Ectodermal cell (in vitro differentiated cells): ENCODE measurements around the gene ILKAP.

Source experiments
- H3K27ac ChIP-seq: 2 replicates; pipeline ENCODE4 v1.7.0; 2013; ENCODE audit warnings: mild to moderate bottlenecking, low read depth, low read length; ENCODE audit not compliant: insufficient read depth, poor library complexity, severe bottlenecking
- H3K27me3 ChIP-seq: 2 replicates; pipeline ENCODE4 v1.7.0; 2013; ENCODE audit warnings: mild to moderate bottlenecking, low read length; ENCODE audit not compliant: insufficient read depth, control insufficient read depth, poor library complexity, severe bottlenecking
- H3K36me3 ChIP-seq: one replicate; pipeline ENCODE4 v1.7.0; 2013; ENCODE audit warnings: low read length; ENCODE audit not compliant: control insufficient read depth, insufficient read depth
- H3K4me1 ChIP-seq: one replicate; pipeline ENCODE4 v1.7.0; 2013; ENCODE audit warnings: low read length; ENCODE audit not compliant: control insufficient read depth, insufficient read depth
- H3K4me3 ChIP-seq: 2 replicates; pipeline ENCODE4 v1.7.0; 2013; ENCODE audit warnings: low read depth, low read length, control low read depth; ENCODE audit not compliant: insufficient read depth
- H3K9me3 ChIP-seq: 2 replicates; pipeline ENCODE4 v1.7.0; 2013; ENCODE audit warnings: mild to moderate bottlenecking, low read length, moderate library complexity; ENCODE audit not compliant: control insufficient read depth
- WGBS, 2 experiments: methylation state at CpG; one replicate each; pipeline ENCODE4 v1.1.7; 2013; ENCODE audit warnings: missing lambda C conversion rate in 2 of 2; 5-methylcytosine and 5-hydroxymethylcytosine counted together

ILKAP gene

GRCh38 chr2:238202326-238203093 is 985 bp downstream of the ILKAP start:
- WGBS, 2 experiments: 15 to 16% methylated on average over 27 of the region's 27 CpGs
- Histone ChIP-seq H3K27me3 (peaks cover 1% of the 10 kb centered on the region), H3K36me3 (no peaks in the 10 kb centered on the region), H3K27ac (no peak overlapping the region), H3K4me3 (peak overlapping the region; percentile 72), H3K4me1 (peaks cover 7% of the 10 kb centered on the region), H3K9me3 (no peaks in the 10 kb centered on the region)

DNA sequence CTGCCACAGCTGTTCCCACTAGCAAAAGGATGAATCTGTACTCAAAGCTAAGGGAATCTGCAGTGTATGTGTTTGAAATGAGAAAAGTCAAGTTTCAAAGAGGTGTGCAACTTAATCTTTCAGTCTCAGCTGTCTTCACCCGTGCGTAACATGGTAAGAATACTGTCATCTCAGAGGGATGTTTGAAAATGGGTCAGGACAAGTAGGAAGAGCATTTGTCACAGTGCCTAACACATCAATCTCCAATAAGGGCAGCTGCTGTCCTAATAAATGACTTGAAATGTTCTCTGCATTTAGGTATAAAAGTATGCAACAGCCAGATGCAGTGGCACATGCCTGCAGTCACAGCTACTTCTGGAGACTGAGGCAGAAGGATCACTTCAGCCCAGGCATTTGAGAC is 13.1 kb downstream of the ILKAP start:
- Histone ChIP-seq H3K27ac (no peak overlapping the region), H3K27me3 (no peaks in the 10 kb centered on the region), H3K9me3 (no peaks in the 10 kb centered on the region), H3K36me3 (peaks cover 28% of the 10 kb centered on the region), H3K4me1 (peaks cover 8% of the 10 kb centered on the region), H3K4me3 (no peak overlapping the region)
- WGBS, 2 experiments: 95 to 98% methylated on average over 2 of the region's 2 CpGs

DNA sequence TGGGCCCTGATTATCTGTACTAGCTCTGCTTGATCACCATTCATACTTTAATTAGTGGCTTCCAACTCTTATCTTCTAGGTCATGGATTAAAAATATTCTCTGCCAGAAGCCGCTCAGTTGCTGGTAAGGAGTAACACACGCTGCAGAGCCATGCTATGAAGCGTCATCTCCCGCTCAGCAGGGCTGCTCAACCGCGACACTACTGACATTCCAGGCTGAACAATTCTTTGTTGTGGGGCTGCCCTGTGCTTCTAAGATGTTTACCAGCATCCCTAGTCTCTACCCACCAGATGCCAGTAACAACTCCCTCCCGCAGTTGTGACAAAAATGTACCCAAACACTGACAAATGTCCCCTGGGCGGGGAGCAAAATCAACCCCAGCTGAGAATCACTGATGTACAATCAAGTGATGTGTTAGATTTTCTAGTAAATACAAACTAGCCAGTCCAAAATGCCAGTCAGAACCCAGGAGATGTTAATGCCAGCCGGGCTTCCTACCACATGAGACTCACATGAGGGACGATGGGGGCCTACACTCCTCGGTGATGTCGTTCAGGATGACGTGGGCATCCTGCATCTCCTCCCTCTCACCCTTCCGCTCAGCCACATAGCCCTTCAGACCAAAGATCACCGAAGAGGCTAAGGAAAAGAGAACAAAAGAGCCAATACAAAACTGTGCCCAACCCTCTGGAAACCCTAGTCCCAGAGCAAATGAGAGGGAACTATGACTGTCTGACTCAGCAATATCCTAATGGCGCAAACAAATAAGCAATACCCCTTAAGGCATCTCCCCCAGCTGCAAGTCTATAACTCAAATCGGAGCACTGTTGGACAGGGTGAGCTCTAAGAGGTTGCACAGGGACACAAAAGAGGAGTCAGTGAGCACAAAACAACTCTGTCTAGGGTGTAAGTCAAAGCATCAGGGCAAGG is 15.6 kb downstream of the ILKAP start:
- no peaks in the 10 kb centered on the region for H3K27me3 ChIP-seq
- H3K4me3 ChIP-seq: no peak overlapping the region
- 93 to 95% methylated on average over 17 of the region's 17 CpGs for WGBS, 2 experiments
- no peak overlapping the region for H3K27ac ChIP-seq
- no peaks in the 10 kb centered on the region for H3K9me3 ChIP-seq
- peaks cover 8% of the 10 kb centered on the region for H3K4me1 ChIP-seq
- H3K36me3 ChIP-seq: peaks cover 44% of the 10 kb centered on the region

DNA sequence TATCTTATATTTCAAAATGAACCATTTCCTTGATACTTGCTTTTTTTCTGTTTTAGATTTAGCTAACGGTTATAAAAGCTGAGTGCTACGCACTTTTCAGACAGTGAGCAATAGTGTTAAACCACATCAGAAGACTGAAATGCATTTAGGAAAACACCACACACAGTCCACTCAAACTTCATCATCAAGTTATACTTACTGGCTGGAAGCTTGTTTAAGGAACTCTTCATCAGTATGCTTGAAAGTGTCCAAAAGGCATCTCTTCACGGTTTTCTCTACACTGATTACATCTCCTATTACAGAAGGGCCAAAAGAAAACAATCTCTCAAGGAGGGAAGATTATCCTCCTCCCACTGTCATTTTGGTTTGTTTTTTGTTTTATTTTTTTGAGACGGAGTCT is 19.7 kb downstream of the ILKAP start:
- peaks cover 8% of the 10 kb centered on the region for H3K4me1 ChIP-seq
- no peak overlapping the region for H3K4me3 ChIP-seq
- peaks cover 77% of the 10 kb centered on the region for H3K36me3 ChIP-seq
- 95% methylated on average over 4 of the region's 4 CpGs for WGBS, 2 experiments
- no peaks in the 10 kb centered on the region for H3K27me3 ChIP-seq
- no peaks in the 10 kb centered on the region for H3K9me3 ChIP-seq
- H3K27ac ChIP-seq: no peak overlapping the region

DNA sequence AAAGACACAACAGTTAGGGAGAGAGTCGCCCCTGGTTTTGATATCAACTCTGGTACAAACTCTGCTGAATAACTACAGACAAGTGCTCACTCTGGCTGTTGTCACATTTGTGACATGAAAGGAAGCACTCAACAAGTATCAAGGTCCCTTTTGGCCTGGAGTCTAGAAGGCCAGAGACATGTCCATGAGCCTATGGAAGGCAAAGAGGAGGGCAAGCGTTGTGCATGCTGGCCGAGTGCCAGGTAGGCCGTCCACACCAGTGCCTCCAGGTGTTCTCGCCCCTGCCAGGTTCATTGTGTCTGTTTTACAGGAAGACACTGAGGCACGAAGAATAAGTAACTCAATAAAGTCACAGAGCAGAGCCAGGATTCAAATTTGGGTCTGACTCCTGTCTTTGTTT is 21.1 kb downstream of the ILKAP start:
- Histone ChIP-seq H3K27ac (no peak overlapping the region), H3K36me3 (peaks cover 71% of the 10 kb centered on the region), H3K27me3 (no peaks in the 10 kb centered on the region), H3K4me1 (no peaks in the 10 kb centered on the region), H3K9me3 (no peaks in the 10 kb centered on the region), H3K4me3 (no peak overlapping the region)
- 96% methylated on average over 6 of the region's 6 CpGs for WGBS, 2 experiments

DNA sequence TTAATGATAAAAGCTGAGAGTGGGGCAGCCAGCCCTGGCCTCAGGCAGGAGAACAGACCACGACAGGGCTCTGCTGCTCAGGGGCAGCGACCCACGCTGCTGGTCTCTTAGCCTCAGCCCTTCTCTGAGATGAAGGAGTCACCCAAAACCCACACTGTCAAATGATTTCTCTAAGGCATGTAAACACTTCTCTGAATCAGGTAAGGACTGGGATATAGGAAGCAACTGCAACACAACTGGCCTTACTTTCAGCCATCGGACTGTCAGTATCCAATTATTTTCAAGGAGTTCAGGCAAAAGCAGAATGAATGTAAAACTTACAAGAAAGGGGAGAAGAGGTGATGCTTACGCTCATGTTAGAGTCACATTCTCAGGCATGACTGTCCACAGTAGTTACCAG is 22.9 kb downstream of the ILKAP start:
- H3K36me3 ChIP-seq: peaks cover 66% of the 10 kb centered on the region
- no peak overlapping the region for H3K27ac ChIP-seq
- H3K4me1 ChIP-seq: no peaks in the 10 kb centered on the region
- no peak overlapping the region for H3K4me3 ChIP-seq
- 96 to 97% methylated on average over 5 of the region's 5 CpGs for WGBS, 2 experiments
- H3K27me3 ChIP-seq: no peaks in the 10 kb centered on the region
- no peaks in the 10 kb centered on the region for H3K9me3 ChIP-seq

- H3K9me3 ChIP-seq: no peaks in the 10 kb centered on the region
- H3K36me3 ChIP-seq: peaks cover 48% of the 10 kb centered on the region
- H3K27me3 ChIP-seq: no peaks in the 10 kb centered on the region
- no peak overlapping the region for H3K4me3 ChIP-seq
- H3K27ac ChIP-seq: no peak overlapping the region
- no peaks in the 10 kb centered on the region for H3K4me1 ChIP-seq
Measured at GRCh38 chr2:238176613-238177012, 26.9 kb downstream of the ILKAP start.

DNA sequence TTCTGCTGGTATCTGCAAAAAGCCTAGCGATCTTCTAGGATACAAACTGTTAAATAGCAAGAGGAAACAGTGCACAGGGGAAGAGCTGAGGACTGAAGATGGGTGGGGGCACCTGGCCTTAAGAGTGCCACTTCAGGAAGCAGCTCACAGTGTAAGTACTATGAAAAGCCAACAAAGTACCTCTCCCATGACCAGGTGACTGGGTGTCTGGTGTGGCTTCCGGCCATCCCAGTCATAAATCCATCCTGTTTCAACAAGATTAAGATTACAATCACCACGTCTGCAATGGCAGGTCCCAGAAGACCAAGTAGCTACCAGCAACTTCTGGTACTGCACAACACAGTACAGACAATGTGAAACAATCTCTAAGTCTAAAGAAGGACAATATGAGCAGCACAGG is 28.8 kb downstream of the ILKAP start:
- no peak overlapping the region for H3K27ac ChIP-seq
- peaks cover 33% of the 10 kb centered on the region for H3K36me3 ChIP-seq
- no peaks in the 10 kb centered on the region for H3K4me1 ChIP-seq
- H3K9me3 ChIP-seq: no peaks in the 10 kb centered on the region
- WGBS, 2 experiments: 95 to 97% methylated on average over 3 of the region's 3 CpGs
- no peaks in the 10 kb centered on the region for H3K27me3 ChIP-seq
- H3K4me3 ChIP-seq: no peak overlapping the region

GRCh38 chr2:238174291-238174690 is 29.2 kb downstream of the ILKAP start:
- Histone ChIP-seq H3K9me3 (no peaks in the 10 kb centered on the region), H3K36me3 (peaks cover 33% of the 10 kb centered on the region), H3K27me3 (no peaks in the 10 kb centered on the region), H3K27ac (no peak overlapping the region), H3K4me1 (no peaks in the 10 kb centered on the region), H3K4me3 (no peak overlapping the region)
- WGBS, 2 experiments: 95 to 96% methylated on average over 8 of the region's 8 CpGs

DNA sequence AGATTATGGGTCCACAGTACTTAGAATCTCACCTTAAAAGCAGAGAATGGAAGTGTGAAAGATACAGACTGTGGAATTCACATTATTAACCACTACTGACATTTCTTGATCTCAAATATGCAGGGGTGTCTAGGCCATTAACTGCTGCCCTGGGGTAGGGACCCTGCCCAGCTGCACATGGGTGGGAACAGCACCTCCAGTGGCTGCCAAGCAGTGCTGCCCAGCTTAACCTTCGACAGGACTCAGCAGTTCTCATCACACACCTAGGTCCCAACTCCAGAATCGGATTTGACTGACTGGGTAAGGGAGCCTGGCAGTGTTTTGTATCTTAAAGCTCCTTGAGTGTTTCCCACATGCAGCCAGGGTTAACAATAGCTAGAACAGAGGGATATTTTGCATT is 29.8 kb downstream of the ILKAP start:
- Histone ChIP-seq H3K36me3 (peaks cover 31% of the 10 kb centered on the region), H3K4me3 (no peak overlapping the region), H3K27ac (no peak overlapping the region), H3K9me3 (no peaks in the 10 kb centered on the region), H3K4me1 (no peaks in the 10 kb centered on the region), H3K27me3 (no peaks in the 10 kb centered on the region)
- WGBS, 2 experiments: 93 to 100% methylated on average over 2 of the region's 2 CpGs
